Measurements from ENCODE around the gene KAT6B.

GRCh38 chr10:74836877-74837276, 10.5 kb downstream of the KAT6B start:
- TF ChIP-seq CTCF (IDR thresholded peaks at IDR 0.05) (no peak), EP300 (IDR thresholded peaks at IDR 0.05) (no peak)

Measured in sigmoid colon (tissue), 4 donors.